Vagina (tissue), 2 donors: ENCODE data around the gene TPRG1L. TPM values are rescaled to one million over a fixed set of nuclear protein-coding genes. Genes with fewer than 3 reads are reported as not detected.
"Not testable (repeated sequence)": the region's sequence is repeated elsewhere in the genome, so short reads cannot be mapped to it uniquely, and the experiment has no call there.

ENCODE experiments used
- DNase-seq, 2 donors: peaks; one replicate each; pipeline ENCODE4 v3.0.0-alpha.2; 2017; ENCODE audit errors: extremely low spot score in 2 of 2
- H3K27ac ChIP-seq: fragments of 200-600 bp; sonication (generic); one replicate; pipeline ENCODE4 v1.5.1; 2019
- H3K27me3 ChIP-seq: fragments of 200-600 bp; sonication (generic); one replicate; pipeline ENCODE4 v1.5.1; 2019
- H3K36me3 ChIP-seq, 2 donors: fragments of 200-600 bp; sonication (generic); one replicate each; pipeline ENCODE4 v1.5.1; 2017 to 2019
- H3K4me1 ChIP-seq: fragments of 200-600 bp; sonication (generic); one replicate; pipeline ENCODE4 v1.5.1; 2019
- H3K4me3 ChIP-seq, 2 donors: fragments of 200-600 bp; sonication (generic); 1 replicate in 1 of 2; 2 replicates in 1 of 2; pipeline ENCODE4 v1.5.1; 2016 to 2019
- H3K9me3 ChIP-seq: fragments of 200-600 bp; sonication (generic); one replicate; pipeline ENCODE4 v1.5.1; 2019
- POLR2A ChIP-seq, 2 donors: fragments of 450-650 bp; IDR thresholded peaks; one replicate each; pipeline ENCODE4 v1.6.1; 2017; ENCODE audit warnings: antibody characterized with exemption in 2 of 2, mild to moderate bottlenecking in 2 of 2, moderate library complexity in 2 of 2
- POLR2AphosphoS5 ChIP-seq, 2 donors: sonication (generic); formaldehyde crosslinking; IDR thresholded peaks; one replicate each; pipeline ENCODE4 v1.9.0; 2017; ENCODE audit warnings: antibody characterized with exemption in 2 of 2, mild to moderate bottlenecking in 2 of 2, low read depth in 1 of 2; ENCODE audit not compliant: insufficient read depth in 1 of 2
- intact Hi-C: fragments of 100-400 bp; cut with DNase I; formaldehyde crosslinking; loops from one replicate; pipeline ENCODE4 v1.15.1; 2023
- total RNA-seq: library from RNA; depleted of rRNA; stranded (reverse); fragments of >200 nt; gene quantifications from one replicate; pipeline ENCODE4 v1.2.3, GENCODE V29; 2016
- TF ChIP-seq, protein P1 (sequence below), 3 experiments: fragments of 450-650 bp in 2 of 3; fragments of 200-600 bp in 1 of 3; sonication (generic) in 1 of 3; IDR thresholded peaks; one replicate each; pipeline ENCODE4 v1.5.1; 2017 to 2019; ENCODE audit warnings: antibody characterized with exemption in 3 of 3, mild to moderate bottlenecking in 2 of 3, moderate library complexity in 2 of 3

Gene TPRG1L
- total RNA-seq, 1 donor from 2014 or later, result 44.9 TPM

GRCh38 chr1:3578433-3578805 is 46.4 kb upstream of the TPRG1L start:
- Histone ChIP-seq H3K9me3 (no peaks in the 10 kb centered on the region), H3K27ac (no peak overlapping the region), H3K36me3 (no peaks in the 10 kb centered on the region), H3K4me3 (no peak overlapping the region), H3K27me3 (no peaks in the 10 kb centered on the region), H3K4me1 (no peaks in the 10 kb centered on the region)
- TF ChIP-seq POLR2A (IDR thresholded peaks at IDR 0.05) (no peak), POLR2AphosphoS5 (IDR thresholded peaks at IDR 0.05; ENCODE audit: insufficient read depth in 1 of 2, low read depth in 1 of 2) (no peak)
- TF ChIP-seq, protein P1, sequence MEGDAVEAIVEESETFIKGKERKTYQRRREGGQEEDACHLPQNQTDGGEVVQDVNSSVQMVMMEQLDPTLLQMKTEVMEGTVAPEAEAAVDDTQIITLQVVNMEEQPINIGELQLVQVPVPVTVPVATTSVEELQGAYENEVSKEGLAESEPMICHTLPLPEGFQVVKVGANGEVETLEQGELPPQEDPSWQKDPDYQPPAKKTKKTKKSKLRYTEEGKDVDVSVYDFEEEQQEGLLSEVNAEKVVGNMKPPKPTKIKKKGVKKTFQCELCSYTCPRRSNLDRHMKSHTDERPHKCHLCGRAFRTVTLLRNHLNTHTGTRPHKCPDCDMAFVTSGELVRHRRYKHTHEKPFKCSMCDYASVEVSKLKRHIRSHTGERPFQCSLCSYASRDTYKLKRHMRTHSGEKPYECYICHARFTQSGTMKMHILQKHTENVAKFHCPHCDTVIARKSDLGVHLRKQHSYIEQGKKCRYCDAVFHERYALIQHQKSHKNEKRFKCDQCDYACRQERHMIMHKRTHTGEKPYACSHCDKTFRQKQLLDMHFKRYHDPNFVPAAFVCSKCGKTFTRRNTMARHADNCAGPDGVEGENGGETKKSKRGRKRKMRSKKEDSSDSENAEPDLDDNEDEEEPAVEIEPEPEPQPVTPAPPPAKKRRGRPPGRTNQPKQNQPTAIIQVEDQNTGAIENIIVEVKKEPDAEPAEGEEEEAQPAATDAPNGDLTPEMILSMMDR (IDR thresholded peaks at IDR 0.05), result no peak
- intact Hi-C loops, result no loop called here
- DNase-seq, result no peak

DNA sequence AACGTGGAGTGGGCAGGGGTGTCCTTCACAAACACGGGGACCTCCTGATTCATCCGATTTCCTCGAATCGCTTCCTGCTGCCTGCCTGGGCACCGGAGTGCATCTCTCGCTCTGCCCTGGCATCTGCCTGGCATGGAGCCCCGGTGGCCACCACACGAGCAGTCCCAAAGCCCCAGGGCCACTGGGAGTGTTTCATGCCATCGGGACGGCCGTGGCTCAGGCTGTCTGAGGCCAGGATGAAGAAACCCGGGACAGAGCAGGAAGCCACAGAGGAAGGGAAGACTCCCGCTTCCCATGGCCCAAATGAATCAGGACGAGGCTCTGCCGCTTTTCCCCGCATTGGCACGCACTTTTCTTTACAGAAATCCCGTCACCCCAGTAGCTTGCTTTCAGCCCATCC is 45.9 kb upstream of the TPRG1L start:
- H3K4me1 ChIP-seq, result no peaks in the 10 kb centered on the region
- no peak for DNase-seq
- intact Hi-C loops, result no loop called here

GRCh38 chr1:3579626-3580025 is 45.2 kb upstream of the TPRG1L start:
- Histone ChIP-seq H3K27ac (no peak overlapping the region), H3K4me3 (no peak overlapping the region), H3K27me3 (no peaks in the 10 kb centered on the region), H3K36me3 (no peaks in the 10 kb centered on the region), H3K9me3 (no peaks in the 10 kb centered on the region), H3K4me1 (no peaks in the 10 kb centered on the region)
- intact Hi-C loops, result no loop called here
- no peak for DNase-seq
- TF ChIP-seq, protein P1 (IDR thresholded peaks at IDR 0.05), result no peak
- TF ChIP-seq POLR2AphosphoS5 (IDR thresholded peaks at IDR 0.05; ENCODE audit: insufficient read depth in 1 of 2, low read depth in 1 of 2) (no peak), POLR2A (IDR thresholded peaks at IDR 0.05) (no peak)

More for the DNA sequence above, 45.9 kb upstream of the TPRG1L start:
- no peak overlapping the region for H3K27ac ChIP-seq
- no peak overlapping the region for H3K4me3 ChIP-seq
- no peaks in the 10 kb centered on the region for H3K36me3 ChIP-seq
- H3K9me3 ChIP-seq, result no peaks in the 10 kb centered on the region
- H3K27me3 ChIP-seq, result no peaks in the 10 kb centered on the region
- TF ChIP-seq, protein P1 (IDR thresholded peaks at IDR 0.05), result no peak
- TF ChIP-seq POLR2AphosphoS5 (IDR thresholded peaks at IDR 0.05; ENCODE audit: insufficient read depth in 1 of 2, low read depth in 1 of 2), result no peak
- no peak for TF ChIP-seq POLR2A (IDR thresholded peaks at IDR 0.05)

- Histone ChIP-seq H3K36me3 (no peaks in the 10 kb centered on the region), H3K4me3 (no peak overlapping the region), H3K27ac (no peak overlapping the region), H3K27me3 (no peaks in the 10 kb centered on the region), H3K4me1 (no peaks in the 10 kb centered on the region), H3K9me3 (no peaks in the 10 kb centered on the region)
- intact Hi-C loops, result no loop called here
- DNase-seq, result no peak
- TF ChIP-seq POLR2A (IDR thresholded peaks at IDR 0.05) (no peak), POLR2AphosphoS5 (IDR thresholded peaks at IDR 0.05; ENCODE audit: insufficient read depth in 1 of 2, low read depth in 1 of 2) (no peak)
- TF ChIP-seq, protein P1 (IDR thresholded peaks at IDR 0.05), result no peak
Observed at GRCh38 chr1:3580231-3580630, 44.6 kb upstream of the TPRG1L start.

DNA sequence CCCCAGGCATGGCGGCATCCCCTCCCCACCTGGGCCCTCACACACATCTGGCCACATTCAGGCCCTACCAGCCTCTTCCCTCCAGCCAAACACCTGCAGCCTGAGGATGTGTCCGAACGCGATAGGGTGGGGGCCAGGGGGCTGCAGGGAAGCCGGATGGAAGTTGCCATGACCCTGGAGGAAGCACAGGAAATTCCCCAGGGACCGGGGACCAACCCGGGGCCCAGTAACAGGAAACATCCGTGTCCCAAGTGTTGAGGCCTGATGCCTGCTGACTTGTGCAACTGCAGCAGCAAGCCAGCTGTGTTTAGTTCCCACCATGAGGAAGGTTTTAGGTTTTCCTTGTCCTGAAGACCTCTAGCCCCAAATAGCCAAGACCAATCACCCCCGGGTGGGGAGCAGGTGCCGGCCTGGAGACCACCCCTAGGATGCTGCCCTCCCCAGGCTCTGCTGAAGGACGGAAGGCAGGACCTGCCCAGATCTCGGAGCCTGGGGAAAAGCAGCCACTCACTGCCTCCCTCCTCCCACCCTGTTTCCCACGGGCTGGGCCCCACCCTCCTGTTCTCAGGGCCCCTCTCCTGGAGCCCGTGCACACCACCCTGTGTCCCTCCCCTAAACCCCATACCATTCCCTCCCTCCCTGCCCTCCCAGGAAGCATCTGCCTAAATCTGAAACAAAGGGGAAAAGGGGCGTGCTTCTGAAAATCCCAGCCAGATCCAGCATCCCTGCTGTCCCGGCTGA is 43.3 kb upstream of the TPRG1L start:
- H3K36me3 ChIP-seq, result no peaks in the 10 kb centered on the region
- TF ChIP-seq POLR2A (IDR thresholded peaks at IDR 0.05) (no peak), POLR2AphosphoS5 (IDR thresholded peaks at IDR 0.05; ENCODE audit: insufficient read depth in 1 of 2, low read depth in 1 of 2) (no peak)
- TF ChIP-seq, protein P1 (IDR thresholded peaks at IDR 0.05), result no peak
- no peak overlapping the region for H3K4me3 ChIP-seq
- H3K4me1 ChIP-seq, result no peaks in the 10 kb centered on the region
- intact Hi-C loops, result no loop called here
- DNase-seq, result no peak
- no peaks in the 10 kb centered on the region for H3K9me3 ChIP-seq
- H3K27me3 ChIP-seq, result no peaks in the 10 kb centered on the region
- no peak overlapping the region for H3K27ac ChIP-seq

DNA sequence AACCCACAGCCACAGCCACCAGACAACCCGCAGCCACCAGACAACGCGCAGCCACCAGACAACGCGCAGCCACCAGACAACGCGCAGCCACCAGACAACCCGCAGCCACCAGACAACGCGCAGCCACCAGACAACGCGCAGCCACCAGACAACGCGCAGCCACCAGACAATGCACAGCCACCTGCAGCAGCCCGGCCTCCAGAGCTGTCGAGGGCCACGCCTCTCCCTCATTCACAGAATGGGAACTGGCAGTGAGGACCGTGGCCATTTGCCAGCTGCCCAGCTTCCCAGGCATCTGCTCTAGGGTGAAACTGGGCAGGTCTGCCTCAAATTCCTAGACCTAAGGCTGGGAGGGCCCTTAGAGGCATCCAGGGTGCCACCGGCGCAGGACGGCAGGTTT is 41.1 kb upstream of the TPRG1L start:
- DNase-seq, H3K36me3 ChIP-seq, H3K4me3 ChIP-seq, H3K9me3 ChIP-seq, H3K27me3 ChIP-seq, H3K27ac ChIP-seq, intact Hi-C loops, H3K4me1 ChIP-seq: not testable (repeated sequence)
